GM23248 (cell line): ENCODE results near the gene MEGF6. TPM values are rescaled to one million over a fixed set of nuclear protein-coding genes. Genes with fewer than 3 reads are reported as not detected.

Experiments
- DNase-seq: peaks from one replicate; pipeline ENCODE4 v3.0.0-alpha.2; 2015
- H2AFZ ChIP-seq: fragments of 200-600 bp; sonication (generic); 2 replicates; pipeline ENCODE4 v1.6.1; 2016; ENCODE audit warnings: antibody characterized with exemption
- H3F3A ChIP-seq: fragments of 200-600 bp; sonication (generic); 2 replicates; pipeline ENCODE4 v1.6.1; 2016; ENCODE audit warnings: mild to moderate bottlenecking, antibody characterized with exemption, mixed run types; ENCODE audit not compliant: insufficient read depth
- H3K27ac ChIP-seq: fragments of 200-600 bp; sonication (generic); 2 replicates; pipeline ENCODE4 v1.5.1; 2016; ENCODE audit warnings: mild to moderate bottlenecking
- H3K27me3 ChIP-seq: fragments of 200-600 bp; sonication (generic); replicated peaks from 2 replicates; pipeline ENCODE4 v1.6.1; 2016; ENCODE audit warnings: mild to moderate bottlenecking; ENCODE audit not compliant: insufficient read depth
- H3K36me3 ChIP-seq: fragments of 200-600 bp; sonication (generic); 2 replicates; pipeline ENCODE4 v1.6.1; 2016; ENCODE audit warnings: low read depth, mild to moderate bottlenecking
- H3K4me1 ChIP-seq: fragments of 200-600 bp; sonication (generic); 2 replicates; pipeline ENCODE4 v1.6.1; 2016; ENCODE audit warnings: mild to moderate bottlenecking; ENCODE audit not compliant: insufficient read depth
- H3K4me2 ChIP-seq: fragments of 200-600 bp; sonication (generic); one replicate; pipeline ENCODE4 v1.6.1; 2016; ENCODE audit warnings: mild to moderate bottlenecking; ENCODE audit not compliant: unreplicated experiment
- H3K4me3 ChIP-seq: fragments of 200-600 bp; sonication (generic); 2 replicates; pipeline ENCODE4 v1.5.1; 2016; ENCODE audit warnings: mild to moderate bottlenecking
- H3K79me2 ChIP-seq: fragments of 200-600 bp; sonication (generic); 2 replicates; pipeline ENCODE4 v1.6.1; 2016; ENCODE audit warnings: mild to moderate bottlenecking; ENCODE audit not compliant: insufficient read depth
- H3K9ac ChIP-seq: fragments of 200-600 bp; sonication (generic); 2 replicates; pipeline ENCODE4 v1.6.1; 2016; ENCODE audit warnings: mild to moderate bottlenecking
- H3K9me2 ChIP-seq: fragments of 200-600 bp; sonication (generic); 2 replicates; pipeline ENCODE4 v1.6.1; 2016; ENCODE audit warnings: mixed run types, mild to moderate bottlenecking, moderate library complexity; ENCODE audit not compliant: insufficient read depth
- H3K9me3 ChIP-seq: fragments of 200-600 bp; sonication (generic); one replicate; pipeline ENCODE4 v1.6.1; 2017; ENCODE audit warnings: low read depth
- H4K20me1 ChIP-seq: fragments of 200-600 bp; sonication (generic); 2 replicates; pipeline ENCODE4 v1.6.0; 2016; ENCODE audit not compliant: insufficient read depth
- EZH2 ChIP-seq: fragments of 200-600 bp; sonication (generic); IDR thresholded peaks from 2 replicates; pipeline ENCODE4 v1.6.1; 2018; ENCODE audit warnings: antibody characterized with exemption, mild to moderate bottlenecking; ENCODE audit not compliant: insufficient read depth, poor library complexity, severe bottlenecking
- EZH2phosphoT487 ChIP-seq: fragments of 200-600 bp; sonication (generic); IDR thresholded peaks from 2 replicates; pipeline ENCODE4 v1.6.1; 2018; ENCODE audit warnings: antibody characterized with exemption, moderate library complexity, mild to moderate bottlenecking, low read depth; ENCODE audit not compliant: insufficient read depth
- WGBS, 2 experiments: methylation state at CpG; one replicate each; pipeline ENCODE4 v1.1.6; 2015 to 2017; ENCODE audit warnings: low lambda C conversion rate in 2 of 2, low coverage in 1 of 2; ENCODE audit errors: missing lambda C conversion rate in 2 of 2; 5-methylcytosine and 5-hydroxymethylcytosine counted together
- in situ Hi-C: fragments of 300-500 bp; cut with MboI; formaldehyde crosslinking; loops from 2 replicates; pipeline ENCODE4 v1.15.0; 2020
- polyA plus RNA-seq: library from polyadenylated mRNA; unstranded; fragments of >200 nt; fragmentation: Nextera tagmentation; extraction: Ambion mirVana; gene quantifications from 2 replicates; pipeline ENCODE4 v1.2.1, GENCODE V29; 2016
- total RNA-seq: library from RNA; depleted of rRNA; stranded (reverse); fragments of >200 nt; shearing (Covaris generic); gene quantifications from 2 replicates; pipeline ENCODE4 v1.2.3, GENCODE V29; 2014

MEGF6 gene
- total and polyA plus RNA-seq, 2 experiments from 2014 or later, result 37.9 to 108 TPM

- WGBS, 2 experiments, result 63 to 82% methylated on average over 24 to 29 of the region's 29 CpGs
- Histone ChIP-seq H3K9ac (no peak overlapping the region), H3K4me1 (no peaks in the 10 kb centered on the region), H3F3A (no peaks in the 10 kb centered on the region), H3K27me3 (no peaks in the 10 kb centered on the region), H3K9me3 (no peaks in the 10 kb centered on the region), H3K4me2 (no peak overlapping the region), H3K9me2 (no peaks in the 10 kb centered on the region), H3K4me3 (no peak overlapping the region), H3K36me3 (no peaks in the 10 kb centered on the region), H4K20me1 (no peaks in the 10 kb centered on the region), H3K79me2 (no peaks in the 10 kb centered on the region), H3K27ac (no peak overlapping the region), H2AFZ (no peak overlapping the region)
- in situ Hi-C loops, result no loop called here
- TF ChIP-seq EZH2 (no peak), EZH2phosphoT487 (no peak)
- DNase-seq, result no peak
Measured at GRCh38 chr1:3603571-3604467, 7.5 kb downstream of the MEGF6 start.

GRCh38 chr1:3603156-3603555 is 8.2 kb downstream of the MEGF6 start:
- Histone ChIP-seq H3K36me3 (no peaks in the 10 kb centered on the region), H3F3A (no peaks in the 10 kb centered on the region), H3K79me2 (no peaks in the 10 kb centered on the region), H3K9me2 (no peaks in the 10 kb centered on the region), H3K4me3 (no peak overlapping the region), H3K4me1 (no peaks in the 10 kb centered on the region), H3K27me3 (no peaks in the 10 kb centered on the region), H3K9me3 (no peaks in the 10 kb centered on the region), H2AFZ (no peak overlapping the region), H4K20me1 (no peaks in the 10 kb centered on the region), H3K9ac (no peak overlapping the region), H3K27ac (no peak overlapping the region), H3K4me2 (no peak overlapping the region)
- TF ChIP-seq EZH2phosphoT487, result no peak
- TF ChIP-seq EZH2, result no peak
- WGBS, 2 experiments, result 66 to 80% methylated on average over 10 to 11 of the region's 11 CpGs
- in situ Hi-C loops, result no loop called here
- DNase-seq, result no peak

- H2AFZ ChIP-seq, result no peak overlapping the region
- TF ChIP-seq EZH2phosphoT487, result no peak
- in situ Hi-C loops, result no loop called here
- H3K4me3 ChIP-seq, result no peak overlapping the region
- no peaks in the 10 kb centered on the region for H3K79me2 ChIP-seq
- no peaks in the 10 kb centered on the region for H3K27me3 ChIP-seq
- 78 to 84% methylated on average over 19 to 21 of the region's 21 CpGs for WGBS, 2 experiments
- no peak for DNase-seq
- no peaks in the 10 kb centered on the region for H3K9me3 ChIP-seq
- no peaks in the 10 kb centered on the region for H3K9me2 ChIP-seq
- H3F3A ChIP-seq, result no peaks in the 10 kb centered on the region
- H3K4me2 ChIP-seq, result no peak overlapping the region
- no peaks in the 10 kb centered on the region for H4K20me1 ChIP-seq
- H3K9ac ChIP-seq, result no peak overlapping the region
- no peaks in the 10 kb centered on the region for H3K4me1 ChIP-seq
- no peaks in the 10 kb centered on the region for H3K36me3 ChIP-seq
- H3K27ac ChIP-seq, result no peak overlapping the region
Measured at GRCh38 chr1:3602375-3602774, 8.9 kb downstream of the MEGF6 start.

- H3K27me3 ChIP-seq, result no peaks in the 10 kb centered on the region
- H3K79me2 ChIP-seq, result no peaks in the 10 kb centered on the region
- TF ChIP-seq EZH2phosphoT487, result no peak
- TF ChIP-seq EZH2, result no peak
- H3F3A ChIP-seq, result no peaks in the 10 kb centered on the region
- no peaks in the 10 kb centered on the region for H3K9me3 ChIP-seq
- no peak overlapping the region for H3K4me3 ChIP-seq
- H4K20me1 ChIP-seq, result no peaks in the 10 kb centered on the region
- H3K27ac ChIP-seq, result no peak overlapping the region
- no peak overlapping the region for H3K4me2 ChIP-seq
- no peak overlapping the region for H2AFZ ChIP-seq
- H3K9me2 ChIP-seq, result no peaks in the 10 kb centered on the region
- in situ Hi-C loops, result no loop called here
- no peaks in the 10 kb centered on the region for H3K36me3 ChIP-seq
- H3K4me1 ChIP-seq, result no peaks in the 10 kb centered on the region
- WGBS, 2 experiments, result 69 to 76% methylated on average over 16 of the region's 16 CpGs
- H3K9ac ChIP-seq, result no peak overlapping the region
- no peak for DNase-seq
Measured at GRCh38 chr1:3601743-3602142, 9.6 kb downstream of the MEGF6 start.
